Ovary (tissue), 9 donors: Measurements from ENCODE around the gene TBCK. TPM values are rescaled to one million over a fixed set of nuclear protein-coding genes. Genes with fewer than 3 reads are reported as not detected.

ENCODE experiments used
- DNase-seq, 5 donors: peaks; one replicate each; pipeline ENCODE4 v3.0.0-alpha.2; 2019 to 2020
- H3K27ac ChIP-seq, 2 donors: fragments of 200-600 bp; one replicate each; pipeline versions ENCODE4 v1.5.1 to v1.8.0; 2019 to 2022
- H3K27me3 ChIP-seq: fragments of 200-600 bp; one replicate; pipeline ENCODE4 v1.8.0; 2022
- H3K36me3 ChIP-seq: fragments of 200-600 bp; sonication (generic); one replicate; pipeline ENCODE4 v1.5.1; 2019
- H3K4me1 ChIP-seq: one replicate; pipeline ENCODE4 v1.8.1; 2013; ENCODE audit warnings: mild to moderate bottlenecking, moderate library complexity; ENCODE audit not compliant: insufficient read depth
- H3K4me3 ChIP-seq: fragments of 200-600 bp; sonication (generic); one replicate; pipeline ENCODE4 v1.5.1; 2017
- H3K9me3 ChIP-seq, 2 donors: fragments of 200-600 bp in 1 of 2; sonication (generic) in 1 of 2; one replicate each; pipeline versions ENCODE4 v1.5.1 to v1.8.1; 2013 to 2019; ENCODE audit warnings: mild to moderate bottlenecking in 1 of 2, moderate library complexity in 1 of 2
- CTCF ChIP-seq, 3 donors: fragments of 450-650 bp in 2 of 3; fragments of 200-600 bp in 1 of 3; IDR thresholded peaks; one replicate each; pipeline versions ENCODE4 v1.5.1 to v1.8.0; 2016 to 2022; ENCODE audit warnings: antibody characterized with exemption in 3 of 3, mild to moderate bottlenecking in 1 of 3
- EP300 ChIP-seq: sonication (generic); formaldehyde crosslinking; IDR thresholded peaks from one replicate; pipeline ENCODE4 v1.6.1; 2017; ENCODE audit warnings: antibody characterized with exemption
- POLR2A ChIP-seq: fragments of 450-650 bp; IDR thresholded peaks from one replicate; pipeline ENCODE4 v1.6.1; 2017; ENCODE audit warnings: antibody characterized with exemption, mild to moderate bottlenecking, moderate library complexity
- WGBS, 3 donors: extraction: QIAGEN DNeasy Blood & Tissue Kit in 1 of 3; methylation state at CpG; one replicate each; pipeline versions ENCODE4 v1.1.5 to v1.1.7; 2013 to 2017; 5-methylcytosine and 5-hydroxymethylcytosine counted together
- intact Hi-C, 4 donors: fragments of 100-400 bp; cut with DNase I; formaldehyde crosslinking; loops; one replicate each; pipeline versions ENCODE4 v1.11.0 to v1.15.1; 2022 to 2023
- polyA plus RNA-seq, 2 donors: library from polyadenylated mRNA; stranded (reverse); fragments of 200-250 nt in 1 of 2; fragments of 350-450 nt in 1 of 2; fragmentation: Illumina TruSeq in 1 of 2; extraction: RNeasy Lipid Tissue Mini Kit (QIAGEN cat#74804) in 1 of 2; gene quantifications; one replicate each; pipeline ENCODE4 v1.2.3, GENCODE V29; 2013 to 2014
- total RNA-seq, 7 donors: library from RNA; depleted of rRNA in 2 of 7; stranded (reverse); fragments of >200 nt in 2 of 7; fragmentation: NEBNext Ultra II Directional in 3 of 7; extraction: Animal tissue kit (Norgen Biotek cat#: 25700) in 3 of 7; gene quantifications; one replicate each; pipeline versions ENCODE4 v1.1.0 to v1.2.4, GENCODE V29; 2016 to 2023
- donor health status: DM: no; HTN: no; CAD: no; lungs with moderate emphysema.
- donor health status: DM: no; HTN: no; CAD: no.
- donor health status: Bipolar disorder and iron deficiency.
- donor health status: DM: yes; HTN: yes; CAD: no.
- donor health status: DM: no; HTN: no; CAD: no.
- donor health status: DM: yes; HTN: yes; CAD: no.

Gene TBCK
- total and polyA plus RNA-seq, 9 donors, result 13.6 to 50.1 (median 39.1) TPM

- Histone ChIP-seq H3K9me3 (peaks cover 0 to 4% of the 10 kb centered on the region in 2 donors), H3K27ac (no peak overlapping the region), H3K4me3 (no peak overlapping the region), H3K4me1 (no peaks in the 10 kb centered on the region), H3K36me3 (no peaks in the 10 kb centered on the region), H3K27me3 (no peaks in the 10 kb centered on the region)
- no peak for TF ChIP-seq POLR2A
- no peak for TF ChIP-seq EP300
- no peak for TF ChIP-seq CTCF (IDR thresholded peaks at IDR 0.05)
- DNase-seq, result no peak
- WGBS, 3 donors, result 71 to 77% (median 74%) methylated on average over 5 of the region's 5 CpGs
- intact Hi-C loops, result no loop called here
Observed at GRCh38 chr4:105994841-105995501, 321.0 kb downstream of the TBCK start.

- no peak overlapping the region for H3K4me3 ChIP-seq
- peaks cover 0 to 4% of the 10 kb centered on the region in 2 donors for H3K9me3 ChIP-seq
- intact Hi-C loops, result no loop called here
- H3K27me3 ChIP-seq, result no peaks in the 10 kb centered on the region
- H3K36me3 ChIP-seq, result no peaks in the 10 kb centered on the region
- TF ChIP-seq CTCF (IDR thresholded peaks at IDR 0.05) (no peak), POLR2A (no peak), EP300 (no peak)
- H3K27ac ChIP-seq, result no peak overlapping the region
- no peaks in the 10 kb centered on the region for H3K4me1 ChIP-seq
- 66 to 70% (median 68%) methylated on average over 6 of the region's 6 CpGs for WGBS, 3 donors
- DNase-seq, result no peak
Observed at GRCh38 chr4:105994061-105994460, 321.9 kb downstream of the TBCK start.

GRCh38 chr4:105992641-105993305, 323.2 kb downstream of the TBCK start:
- no peak for DNase-seq
- H3K27ac ChIP-seq, result no peak overlapping the region
- no peaks in the 10 kb centered on the region for H3K4me1 ChIP-seq
- no peaks in the 10 kb centered on the region for H3K27me3 ChIP-seq
- TF ChIP-seq POLR2A, result no peak
- no peak for TF ChIP-seq CTCF (IDR thresholded peaks at IDR 0.05)
- no peak for TF ChIP-seq EP300
- no peaks in the 10 kb centered on the region for H3K36me3 ChIP-seq
- no peak overlapping the region for H3K4me3 ChIP-seq
- WGBS, 3 donors, result 94 to 96% (median 94%) methylated on average over 2 of the region's 2 CpGs
- intact Hi-C loops, result no loop called here
- H3K9me3 ChIP-seq, result peaks cover 0 to 4% of the 10 kb centered on the region in 2 donors

- WGBS, 3 donors, result 89 to 95% (median 93%) methylated on average over 8 of the region's 8 CpGs
- Histone ChIP-seq H3K9me3 (peaks cover 0 to 1% of the 10 kb centered on the region in 2 donors), H3K4me3 (no peak overlapping the region), H3K36me3 (no peaks in the 10 kb centered on the region), H3K27ac (no peak overlapping the region), H3K27me3 (no peaks in the 10 kb centered on the region), H3K4me1 (no peaks in the 10 kb centered on the region)
- no peak for TF ChIP-seq CTCF (IDR thresholded peaks at IDR 0.05)
- TF ChIP-seq POLR2A, result no peak
- no peak for TF ChIP-seq EP300
- no peak for DNase-seq
- intact Hi-C loops, result no loop called here
Observed at GRCh38 chr4:105991726-105992125, 324.3 kb downstream of the TBCK start.

Other genes starting within 250 kb of the TBCK start
- 10 to 100 TPM; 19.7 to 46.5 (median 44.0) TPM for gene AIMP1, start 341 bp upstream of the TBCK start, total RNA-seq
- gene AIMP1, start 341 bp upstream of the TBCK start, polyA plus RNA-seq, result 10 to 100 TPM; 29.9 to 37.6 TPM
- not detected for gene GIMD1, start 52.6 kb upstream of the TBCK start, total RNA-seq
- gene GIMD1, start 52.6 kb upstream of the TBCK start, polyA plus RNA-seq, result not detected